ENCODE measurements around the gene AFP. TPM values are rescaled to one million over a fixed set of nuclear protein-coding genes. Genes with fewer than 3 reads are reported as not detected.

AFP gene
- total and polyA plus RNA-seq, 2 of the 13 experiments (the other 11 are each of a cell fraction or from before 2014, with no cell fraction given), result 9,434 to 13,105 TPM

DNA sequence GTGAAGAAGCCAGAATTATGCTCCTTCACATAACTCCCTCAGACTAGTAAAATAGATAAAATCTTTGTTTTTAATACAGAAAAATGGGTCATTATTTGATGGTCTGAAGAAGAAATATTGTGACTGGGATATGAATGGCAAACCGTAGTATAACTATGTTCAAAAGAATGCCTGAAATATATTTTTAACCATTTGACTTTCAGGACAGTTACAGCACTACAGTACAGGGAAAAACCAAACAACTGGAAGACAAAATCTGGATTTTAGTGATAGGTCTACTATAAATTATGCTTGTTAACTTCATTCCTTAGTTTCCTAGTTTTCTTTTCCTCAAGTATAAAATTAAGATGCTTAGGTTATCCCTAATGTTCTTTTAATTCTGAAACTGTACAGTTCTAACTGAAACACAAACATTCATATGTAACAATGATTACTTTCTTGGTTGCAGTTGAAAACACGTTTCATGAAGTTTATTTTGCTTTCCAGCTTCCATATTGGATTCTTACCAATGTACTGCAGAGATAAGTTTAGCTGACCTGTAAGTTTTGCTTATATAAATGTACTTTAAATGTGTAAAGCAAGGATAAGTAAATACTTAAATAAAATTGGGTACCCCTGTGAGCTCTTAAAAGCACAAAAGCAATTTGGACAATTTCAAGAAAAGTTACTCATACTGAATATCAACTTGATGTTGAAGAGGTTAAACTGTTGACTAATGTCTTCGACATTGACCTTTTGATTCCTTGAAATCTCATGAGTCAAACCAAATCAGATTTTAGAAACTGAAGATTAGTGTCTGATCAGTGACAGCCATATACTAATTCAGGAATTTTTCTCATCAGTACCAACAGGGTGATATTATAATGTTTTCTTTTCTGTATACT lies 895 bp downstream of the AFP start (continued):
- TF ChIP-seq ZNF264 (CRISPR knock-in tag; IDR thresholded peaks at IDR 0.05) (0 out of 2 replicates have a peak, but pooled peaks have one; percentile 5), ZNF124 (CRISPR knock-in tag; IDR thresholded peaks at IDR 0.05) (no peak), PITX1 (CRISPR knock-in tag; IDR thresholded peaks at IDR 0.05) (no peak), HOXA9 (CRISPR knock-in tag; IDR thresholded peaks at IDR 0.05; ENCODE audit: borderline replicate concordance) (no peak), TCF7 (IDR thresholded peaks at IDR 0.05; ENCODE audit: low read depth) (no peak), ZNF841 (CRISPR knock-in tag; IDR thresholded peaks at IDR 0.05; ENCODE audit: borderline replicate concordance) (peak; percentile 49), ZNF34 (CRISPR knock-in tag; IDR thresholded peaks at IDR 0.05; ENCODE audit: borderline replicate concordance) (no peak), CENPX (CRISPR knock-in tag; IDR thresholded peaks at IDR 0.05) (no peak), SP5 (CRISPR knock-in tag; IDR thresholded peaks at IDR 0.05; ENCODE audit: borderline replicate concordance, low read depth) (no peak), YY1 (IDR thresholded peaks at IDR 0.05; ENCODE audit: insufficient read depth, insufficient replicate concordance, low read depth, low read length) (peak; percentile 62), IRF2 (CRISPR knock-in tag; IDR thresholded peaks at IDR 0.05) (0 out of 2 replicates have a peak, but pooled peaks have one; percentile 5), MEIS1 (CRISPR knock-in tag; IDR thresholded peaks at IDR 0.05; ENCODE audit: borderline replicate concordance) (no peak), TBX3 (IDR thresholded peaks at IDR 0.05; ENCODE audit: borderline replicate concordance) (no peak), CHCHD3 (CRISPR knock-in tag; IDR thresholded peaks at IDR 0.05) (no peak)
- TF ChIP-seq, protein P1, sequence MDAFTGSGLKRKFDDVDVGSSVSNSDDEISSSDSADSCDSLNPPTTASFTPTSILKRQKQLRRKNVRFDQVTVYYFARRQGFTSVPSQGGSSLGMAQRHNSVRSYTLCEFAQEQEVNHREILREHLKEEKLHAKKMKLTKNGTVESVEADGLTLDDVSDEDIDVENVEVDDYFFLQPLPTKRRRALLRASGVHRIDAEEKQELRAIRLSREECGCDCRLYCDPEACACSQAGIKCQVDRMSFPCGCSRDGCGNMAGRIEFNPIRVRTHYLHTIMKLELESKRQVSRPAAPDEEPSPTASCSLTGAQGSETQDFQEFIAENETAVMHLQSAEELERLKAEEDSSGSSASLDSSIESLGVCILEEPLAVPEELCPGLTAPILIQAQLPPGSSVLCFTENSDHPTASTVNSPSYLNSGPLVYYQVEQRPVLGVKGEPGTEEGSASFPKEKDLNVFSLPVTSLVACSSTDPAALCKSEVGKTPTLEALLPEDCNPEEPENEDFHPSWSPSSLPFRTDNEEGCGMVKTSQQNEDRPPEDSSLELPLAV (CRISPR knock-in tag; conservative IDR thresholded peaks at IDR 0.05; ENCODE audit: low read depth), result 0 out of 2 replicates have a peak, but pooled peaks have one; percentile 41
- TF ChIP-seq, protein P2, sequence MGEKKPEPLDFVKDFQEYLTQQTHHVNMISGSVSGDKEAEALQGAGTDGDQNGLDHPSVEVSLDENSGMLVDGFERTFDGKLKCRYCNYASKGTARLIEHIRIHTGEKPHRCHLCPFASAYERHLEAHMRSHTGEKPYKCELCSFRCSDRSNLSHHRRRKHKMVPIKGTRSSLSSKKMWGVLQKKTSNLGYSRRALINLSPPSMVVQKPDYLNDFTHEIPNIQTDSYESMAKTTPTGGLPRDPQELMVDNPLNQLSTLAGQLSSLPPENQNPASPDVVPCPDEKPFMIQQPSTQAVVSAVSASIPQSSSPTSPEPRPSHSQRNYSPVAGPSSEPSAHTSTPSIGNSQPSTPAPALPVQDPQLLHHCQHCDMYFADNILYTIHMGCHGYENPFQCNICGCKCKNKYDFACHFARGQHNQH (CRISPR knock-in tag; IDR thresholded peaks at IDR 0.05), result no peak
